Left forelimb (tissue), 1 donor: ENCODE measurements around the gene DHRS1.

ENCODE experiments used
- DNase-seq: peaks from one replicate; pipeline ENCODE4 v3.0.0-alpha.2; 2018; ENCODE audit warnings: low spot score

DHRS1 gene

GRCh38 chr14:24309538-24310264 is 10.1 kb upstream of the DHRS1 start, which contains the start of gene LTB4R2:
Gene LTB4R2 (plus strand): TSS chr14:24310140. CDS start chr14:24310665, 525 bp downstream.
- DNase-seq: no peak

- DNase-seq: no peak
Measured at GRCh38 chr14:24308342-24309124, 9.0 kb upstream of the DHRS1 start.

- no peak for DNase-seq
Measured at GRCh38 chr14:24307575-24308341, 8.2 kb upstream of the DHRS1 start, which contains the start of gene CIDEB. Gene CIDEB (minus strand): TSS chr14:24307977. CDS start chr14:24307858, 119 bp downstream.

- DNase-seq: no peak
Measured at GRCh38 chr14:24307156-24307574, 7.6 kb upstream of the DHRS1 start.

- DNase-seq: no peak
Measured at GRCh38 chr14:24304019-24304387, 4.4 kb upstream of the DHRS1 start.

- no peak for DNase-seq
Measured at GRCh38 chr14:24300326-24300980, 873 bp upstream of the DHRS1 start.

GRCh38 chr14:24298892-24299254 is 707 bp downstream of the DHRS1 start:
- no peak for DNase-seq

GRCh38 chr14:24297190-24297964 is 2.2 kb downstream of the DHRS1 start:
- DNase-seq: no peak

GRCh38 chr14:24296341-24297157 is 3.0 kb downstream of the DHRS1 start:
- no peak for DNase-seq

- no peak for DNase-seq
Measured at GRCh38 chr14:24293525-24293924, 6.1 kb downstream of the DHRS1 start.

GRCh38 chr14:24292118-24292807 is 7.3 kb downstream of the DHRS1 start:
- no peak for DNase-seq

GRCh38 chr14:24291446-24292117 is 8.0 kb downstream of the DHRS1 start:
- no peak for DNase-seq

GRCh38 chr14:24290746-24291145 is 8.8 kb downstream of the DHRS1 start:
- DNase-seq: no peak

- DNase-seq: no peak
Measured at GRCh38 chr14:24289649-24290280, 9.8 kb downstream of the DHRS1 start.

- DNase-seq: no peak
Measured at GRCh38 chr14:24286996-24287395, 12.6 kb downstream of the DHRS1 start.

- no peak for DNase-seq
Measured at GRCh38 chr14:24285351-24285750, 14.2 kb downstream of the DHRS1 start.

- no peak for DNase-seq
Measured at GRCh38 chr14:24284501-24285035, 15.0 kb downstream of the DHRS1 start.

- DNase-seq: no peak
Measured at GRCh38 chr14:24283796-24284460, 15.7 kb downstream of the DHRS1 start.
